Measurements from ENCODE around the gene GSK3A. TPM values are rescaled to one million over a fixed set of nuclear protein-coding genes. Genes with fewer than 3 reads are reported as not detected.

Gene GSK3A
- total and polyA plus RNA-seq, 2 of the 8 experiments (the other 6 are each of a cell fraction or from before 2014, with no cell fraction given): 55.3 to 84.0 TPM

- Histone ChIP-seq H2BK120ac (replicated peaks; ENCODE audit: low read depth, low read length) (no peak overlapping the region), H3K79me2 (ENCODE audit: control insufficient read depth in 1 of 2, insufficient read depth in 2 of 2, low read length in 2 of 2) (no peaks in the 10 kb centered on the region), H2BK20ac (ENCODE audit: low read length) (no peak overlapping the region), H3K23me2 (ENCODE audit: low read depth, low read length) (no peaks in the 10 kb centered on the region), H3K27ac (ENCODE audit: low read depth, low read length) (no peak overlapping the region), H3K4me2 (ENCODE audit: insufficient read depth in 1 of 2, low read depth in 2 of 2, low read length in 2 of 2) (no peak overlapping the region), H3K79me1 (ENCODE audit: low read depth, low read length) (no peaks in the 10 kb centered on the region), H3K4ac (replicated peaks; ENCODE audit: insufficient read length, low read depth, low read length) (no peak overlapping the region), H2AFZ (ENCODE audit: low read length) (no peak overlapping the region), H3K27me3 (replicated peaks in 1 of 4; ENCODE audit: control insufficient read depth in 3 of 4, extremely low read depth in 1 of 4, insufficient read depth in 3 of 4, low read length in 3 of 4) (peaks cover 0 to 3% (median 0%) of the 10 kb centered on the region in 4 experiments; a peak in 2 of 7 replicates), H4K20me1 (replicated peaks in 1 of 2; ENCODE audit: control insufficient read depth in 1 of 2, insufficient read depth in 2 of 2, low read length in 2 of 2) (no peaks in the 10 kb centered on the region), H3K4me1 (replicated peaks in 1 of 4; ENCODE audit: control insufficient read depth in 3 of 4, insufficient read depth in 4 of 4, low read length in 3 of 4) (peaks cover 0 to 2% (median under 1%) of the 10 kb centered on the region in 4 experiments; a peak in 2 of 7 replicates), H3K9me3 (ENCODE audit: insufficient read depth in 2 of 2, low read depth in 1 of 2, low read length in 1 of 2) (peaks cover 2 to 6% of the 10 kb centered on the region in 2 experiments; a peak in 1 of 4 replicates), H2BK15ac (ENCODE audit: low read length) (no peak overlapping the region; the same call in 1 of the 2 replicates), H4K8ac (ENCODE audit: extremely low read depth, insufficient read depth, low read length) (no peak overlapping the region), H3K14ac (ENCODE audit: insufficient read length) (no peak overlapping the region), H3K56ac (replicated peaks; ENCODE audit: insufficient read length, low read depth, low read length) (no peak overlapping the region), H2BK5ac (ENCODE audit: low read depth, low read length) (no peak overlapping the region), H2AK5ac (ENCODE audit: low read depth, low read length) (no peak overlapping the region), H3K4me3 (ENCODE audit: extremely low read depth in 1 of 4, insufficient read depth in 2 of 4, low read depth in 3 of 4, low read length in 4 of 4) (no peak overlapping the region), H3K36me3 (ENCODE audit: control insufficient read depth in 2 of 4, insufficient read depth in 4 of 4, low read length in 3 of 4) (no peaks in the 10 kb centered on the region), H4K5ac (ENCODE audit: insufficient read length, low read depth, low read length) (no peak overlapping the region), H4K91ac (replicated peaks; ENCODE audit: insufficient read length, low read length) (no peak overlapping the region), H3K23ac (ENCODE audit: insufficient read length) (no peak overlapping the region), H2BK12ac (ENCODE audit: low read depth, low read length) (no peak overlapping the region), H3K18ac (ENCODE audit: extremely low read depth, low read length) (no peak overlapping the region), H3K9ac (replicated peaks in 1 of 4; ENCODE audit: extremely low read depth in 1 of 4, low read depth in 3 of 4, low read length in 3 of 4) (no peak overlapping the region)
- no peak for TF ChIP-seq RAD21 (IDR thresholded peaks at IDR 0.05 in 1 of 2, conservative IDR thresholded peaks at IDR 0.05 in 1 of 2; ENCODE audit: low read depth in 2 of 2, low read length in 2 of 2)
- no peak for TF ChIP-seq FOSL1 (IDR thresholded peaks at IDR 0.05; ENCODE audit: insufficient read depth, low read depth, low read length)
- TF ChIP-seq GABPA (IDR thresholded peaks at IDR 0.05; ENCODE audit: borderline replicate concordance, insufficient read depth, low read length): no peak
- TF ChIP-seq ATF2 (IDR thresholded peaks at IDR 0.05; ENCODE audit: low read length): no peak
- no peak for TF ChIP-seq RXRA (IDR thresholded peaks at IDR 0.05; ENCODE audit: insufficient read depth, low read depth, low read length)
- TF ChIP-seq EP300 (IDR thresholded peaks at IDR 0.05; ENCODE audit: borderline replicate concordance in 1 of 2, low read depth in 2 of 2, low read length in 2 of 2): no peak
- no peak for TF ChIP-seq JUND (IDR thresholded peaks at IDR 0.05; ENCODE audit: low read length)
- no peak for TF ChIP-seq ASH2L (IDR thresholded peaks at IDR 0.05; ENCODE audit: low read length)
- TF ChIP-seq SIN3A (conservative IDR thresholded peaks at IDR 0.05 in 1 of 2, IDR thresholded peaks at IDR 0.05 in 1 of 2; ENCODE audit: low read depth in 1 of 2, low read length in 2 of 2): no peak
- POLR2A ChIA-PET (ENCODE audit: partially characterized antibody): no interaction called here
- FAIRE-seq: no peak
- no peak for DNase-seq (ENCODE audit: low read depth in 1 of 2, low spot score in 2 of 2)
- 91% methylated on average over 1 of the region's 1 CpG; no CpG with 5 or more reads in 1 of the 2 experiments for WGBS, 2 experiments (ENCODE audit: extremely low coverage in 1 of 2, insufficient coverage in 1 of 2, insufficient read length in 1 of 2, insufficient replicate concordance in 2 of 2, low coverage in 1 of 2, low lambda C conversion rate in 2 of 2, missing lambda C conversion rate in 1 of 2)
- CTCF ChIA-PET (ENCODE audit: partially characterized antibody): interaction anchor here (0.6 to 2.2 kb wide), 8 partner anchors 9 to 131 kb away, joined by 3 to 5 read pairs (median 4); no protein-coding TSS in a partner anchor
Measured at GRCh38 chr19:42191330-42191729, 51.1 kb downstream of the GSK3A start.
